ACC112 (cell line): ENCODE data around the gene ZSWIM2.
A peak's percentile ranks its signal among the peaks of the same experiment; 100 is the strongest.
"Not testable (repeated sequence)": the region's sequence is repeated elsewhere in the genome, so short reads cannot be mapped to it uniquely, and the experiment has no call there.

Experiments
- H2AFZ ChIP-seq: fragments of 200-600 bp; sonication (generic); one replicate; pipeline ENCODE4 v1.6.0; 2017; ENCODE audit warnings: antibody characterized with exemption, low read length; ENCODE audit not compliant: unreplicated experiment
- H3K27ac ChIP-seq: fragments of 200-600 bp; sonication (generic); 2 replicates; pipeline ENCODE4 v1.5.1; 2014; ENCODE audit warnings: low read depth, mild to moderate bottlenecking, antibody characterized with exemption, low read length, moderate library complexity
- H3K27me3 ChIP-seq: fragments of 200-600 bp; sonication (generic); 2 replicates; pipeline ENCODE4 v1.6.1; 2014; ENCODE audit warnings: mild to moderate bottlenecking, antibody characterized with exemption, low read length, moderate library complexity, mixed read lengths; ENCODE audit not compliant: insufficient read depth
- H3K36me3 ChIP-seq: fragments of 200-600 bp; sonication (generic); 2 replicates; pipeline ENCODE4 v1.6.1; 2016; ENCODE audit warnings: mild to moderate bottlenecking, antibody characterized with exemption, low read length, moderate library complexity, mixed read lengths; ENCODE audit not compliant: insufficient read depth
- H3K4me1 ChIP-seq: fragments of 200-600 bp; sonication (generic); one replicate; pipeline ENCODE4 v1.6.1; 2016; ENCODE audit warnings: low read length, mixed read lengths; ENCODE audit not compliant: insufficient read depth, unreplicated experiment, control insufficient read depth
- H3K4me3 ChIP-seq: fragments of 200-600 bp; sonication (generic); 2 replicates; pipeline ENCODE4 v1.5.1; 2014; ENCODE audit warnings: mild to moderate bottlenecking, low read depth, low read length
- H3K79me2 ChIP-seq: fragments of 200-600 bp; sonication (generic); one replicate; pipeline ENCODE4 v1.6.0; 2016; ENCODE audit warnings: low read length; ENCODE audit not compliant: control insufficient read depth, unreplicated experiment, insufficient read depth

ZSWIM2 gene, protein sequence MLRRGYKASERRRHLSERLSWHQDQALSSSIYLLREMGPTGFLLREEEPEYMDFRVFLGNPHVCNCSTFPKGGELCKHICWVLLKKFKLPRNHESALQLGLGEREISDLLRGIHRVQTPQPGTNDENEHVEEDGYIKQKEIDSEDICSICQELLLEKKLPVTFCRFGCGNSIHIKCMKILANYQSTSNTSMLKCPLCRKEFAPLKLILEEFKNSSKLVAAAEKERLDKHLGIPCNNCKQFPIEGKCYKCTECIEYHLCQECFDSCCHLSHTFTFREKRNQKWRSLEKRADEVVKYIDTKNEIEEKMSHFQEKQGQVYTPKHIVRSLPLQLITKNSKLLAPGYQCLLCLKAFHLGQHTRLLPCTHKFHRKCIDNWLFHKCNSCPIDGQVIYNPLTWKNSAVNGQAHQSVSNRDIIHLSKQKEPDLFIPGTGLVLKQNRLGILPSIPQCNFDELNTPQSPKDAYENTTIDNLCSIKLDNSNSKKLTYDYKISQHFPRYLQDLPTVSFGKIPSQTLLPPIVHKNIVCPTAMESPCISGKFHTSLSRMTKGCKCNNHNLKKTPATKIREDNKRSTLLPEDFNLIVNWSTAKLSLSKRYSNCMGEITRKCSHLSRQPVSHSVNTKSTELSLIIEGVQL

GRCh38 chr2:186848873-186849578 lies at the start of gene ZSWIM2:
Gene ZSWIM2 (minus strand): TSS chr2:186849170. CDS start chr2:186849130, 40 bp downstream.
- H3K27ac ChIP-seq, result peak within 1 kb of the TSS; percentile 66
- H3K36me3 ChIP-seq, result no peaks in the 10 kb centered on the region
- H2AFZ ChIP-seq, result peak within 1 kb of the TSS; percentile 51
- H3K4me3 ChIP-seq, result peak within 1 kb of the TSS; percentile 74
- H3K79me2 ChIP-seq, result no peaks in the 10 kb centered on the region
- H3K27me3 ChIP-seq, result no peaks in the 10 kb centered on the region
- peaks cover 18% of the 10 kb centered on the region for H3K4me1 ChIP-seq

- H3K27ac ChIP-seq, H3K36me3 ChIP-seq, H3K4me3 ChIP-seq, H2AFZ ChIP-seq, H3K79me2 ChIP-seq, H3K27me3 ChIP-seq, H3K4me1 ChIP-seq: not testable (repeated sequence)
These were observed 47.2 kb upstream of the ZSWIM2 start for GRCh38 chr2:186896220-186896619.

- Histone ChIP-seq H3K79me2 (no peaks in the 10 kb centered on the region), H3K27ac (no peak overlapping the region), H2AFZ (no peak overlapping the region), H3K36me3 (no peaks in the 10 kb centered on the region), H3K27me3 (no peaks in the 10 kb centered on the region), H3K4me1 (peaks cover 14% of the 10 kb centered on the region), H3K4me3 (no peak overlapping the region)
These were observed 46.5 kb upstream of the ZSWIM2 start for GRCh38 chr2:186895451-186895850.

DNA sequence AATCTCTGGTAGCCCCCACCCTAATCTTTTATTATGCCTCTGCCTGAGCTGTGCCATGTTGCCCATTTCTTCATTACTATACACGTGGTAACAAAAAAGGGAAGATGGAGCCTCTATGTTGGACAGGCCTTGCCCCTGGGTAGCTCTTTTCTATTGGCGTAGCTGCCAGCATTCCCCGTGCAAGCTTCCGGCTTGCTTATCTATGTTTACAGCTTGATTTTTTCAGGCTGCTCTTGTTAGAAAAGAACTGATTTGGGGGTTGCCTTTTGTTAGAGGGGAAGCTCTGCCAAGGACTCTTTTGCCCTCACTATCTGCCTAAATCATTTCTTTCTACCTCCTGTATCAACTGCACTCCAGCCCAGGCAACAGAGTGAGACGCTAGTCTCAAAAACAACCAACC lies 45.5 kb upstream of the ZSWIM2 start:
- Histone ChIP-seq H3K27me3 (no peaks in the 10 kb centered on the region), H3K27ac (no peak overlapping the region), H3K4me1 (peaks cover 20% of the 10 kb centered on the region), H3K79me2 (no peaks in the 10 kb centered on the region), H3K36me3 (no peaks in the 10 kb centered on the region), H3K4me3 (no peak overlapping the region), H2AFZ (no peak overlapping the region)

- no peaks in the 10 kb centered on the region for H3K79me2 ChIP-seq
- H2AFZ ChIP-seq, result no peak overlapping the region
- H3K36me3 ChIP-seq, result no peaks in the 10 kb centered on the region
- H3K4me3 ChIP-seq, result no peak overlapping the region
- no peaks in the 10 kb centered on the region for H3K27me3 ChIP-seq
- H3K4me1 ChIP-seq, result peaks cover 27% of the 10 kb centered on the region
- H3K27ac ChIP-seq, result no peak overlapping the region
These were observed 43.9 kb upstream of the ZSWIM2 start for GRCh38 chr2:186892821-186893220.

- no peaks in the 10 kb centered on the region for H3K36me3 ChIP-seq
- no peaks in the 10 kb centered on the region for H3K27me3 ChIP-seq
- H3K27ac ChIP-seq, result peak overlapping the region; percentile 13
- H3K4me1 ChIP-seq, result peaks cover 41% of the 10 kb centered on the region
- H3K79me2 ChIP-seq, result no peaks in the 10 kb centered on the region
- no peak overlapping the region for H3K4me3 ChIP-seq
- no peak overlapping the region for H2AFZ ChIP-seq
These were observed 42.2 kb upstream of the ZSWIM2 start for GRCh38 chr2:186891185-186891621.

- no peak overlapping the region for H3K4me3 ChIP-seq
- H3K27me3 ChIP-seq, result no peaks in the 10 kb centered on the region
- peak overlapping the region; percentile 4 for H2AFZ ChIP-seq
- peak overlapping the region; percentile 47 for H3K27ac ChIP-seq
- H3K36me3 ChIP-seq, result no peaks in the 10 kb centered on the region
- no peaks in the 10 kb centered on the region for H3K79me2 ChIP-seq
- peaks cover 44% of the 10 kb centered on the region for H3K4me1 ChIP-seq
These were observed 40.3 kb upstream of the ZSWIM2 start for GRCh38 chr2:186889101-186889879.

- Histone ChIP-seq H3K27ac (no peak overlapping the region), H3K79me2 (no peaks in the 10 kb centered on the region), H2AFZ (peak overlapping the region; percentile 52), H3K36me3 (no peaks in the 10 kb centered on the region), H3K4me3 (no peak overlapping the region), H3K4me1 (peaks cover 44% of the 10 kb centered on the region), H3K27me3 (no peaks in the 10 kb centered on the region)
These were observed 38.4 kb upstream of the ZSWIM2 start for GRCh38 chr2:186887107-186888090.

- no peaks in the 10 kb centered on the region for H3K36me3 ChIP-seq
- no peak overlapping the region for H3K27ac ChIP-seq
- peaks cover 24% of the 10 kb centered on the region for H3K4me1 ChIP-seq
- no peaks in the 10 kb centered on the region for H3K27me3 ChIP-seq
- no peaks in the 10 kb centered on the region for H3K79me2 ChIP-seq
- no peak overlapping the region for H3K4me3 ChIP-seq
- no peak overlapping the region for H2AFZ ChIP-seq
These were observed 35.6 kb upstream of the ZSWIM2 start for GRCh38 chr2:186884587-186884986.
